Thyroid gland (tissue), 4 donors: ENCODE results near the gene C9orf50.

ENCODE experiments used
- POLR2A ChIP-seq, 2 donors: fragments of 450-650 bp; IDR thresholded peaks; one replicate each; pipeline ENCODE4 v1.6.1; 2017; ENCODE audit warnings: antibody characterized with exemption in 2 of 2, mild to moderate bottlenecking in 2 of 2, moderate library complexity in 1 of 2
- TF ChIP-seq, protein P1 (sequence below), 6 experiments: fragments of 200-600 bp in 3 of 6; fragments of 450-650 bp in 3 of 6; sonication (generic) in 3 of 6; IDR thresholded peaks; one replicate each; pipeline ENCODE4 v1.5.1; 2016 to 2019; ENCODE audit warnings: antibody characterized with exemption in 6 of 6, mild to moderate bottlenecking in 2 of 6, inconsistent platforms in 1 of 6, moderate library complexity in 1 of 6

DNA sequence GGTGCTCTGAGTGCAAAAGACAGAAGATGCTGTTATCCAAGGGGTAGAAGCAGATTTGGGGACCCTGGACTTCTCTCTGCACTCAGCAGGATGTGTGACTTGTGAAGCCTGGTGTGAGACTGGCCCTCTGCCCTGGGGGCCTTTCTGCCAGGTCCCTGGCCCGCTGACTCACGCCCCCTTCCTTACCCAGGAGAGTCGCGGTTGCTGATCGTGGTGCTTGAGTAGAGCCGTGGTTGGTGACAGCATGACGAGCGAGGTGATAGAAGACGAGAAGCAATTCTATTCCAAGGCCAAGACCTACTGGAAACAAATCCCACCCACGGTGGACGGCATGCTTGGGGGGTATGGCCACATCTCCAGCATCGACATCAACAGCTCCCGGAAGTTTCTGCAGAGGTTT lies 11.6 kb upstream of the C9orf50 start:
- no peak for TF ChIP-seq POLR2A (IDR thresholded peaks at IDR 0.05)
- TF ChIP-seq, protein P1, sequence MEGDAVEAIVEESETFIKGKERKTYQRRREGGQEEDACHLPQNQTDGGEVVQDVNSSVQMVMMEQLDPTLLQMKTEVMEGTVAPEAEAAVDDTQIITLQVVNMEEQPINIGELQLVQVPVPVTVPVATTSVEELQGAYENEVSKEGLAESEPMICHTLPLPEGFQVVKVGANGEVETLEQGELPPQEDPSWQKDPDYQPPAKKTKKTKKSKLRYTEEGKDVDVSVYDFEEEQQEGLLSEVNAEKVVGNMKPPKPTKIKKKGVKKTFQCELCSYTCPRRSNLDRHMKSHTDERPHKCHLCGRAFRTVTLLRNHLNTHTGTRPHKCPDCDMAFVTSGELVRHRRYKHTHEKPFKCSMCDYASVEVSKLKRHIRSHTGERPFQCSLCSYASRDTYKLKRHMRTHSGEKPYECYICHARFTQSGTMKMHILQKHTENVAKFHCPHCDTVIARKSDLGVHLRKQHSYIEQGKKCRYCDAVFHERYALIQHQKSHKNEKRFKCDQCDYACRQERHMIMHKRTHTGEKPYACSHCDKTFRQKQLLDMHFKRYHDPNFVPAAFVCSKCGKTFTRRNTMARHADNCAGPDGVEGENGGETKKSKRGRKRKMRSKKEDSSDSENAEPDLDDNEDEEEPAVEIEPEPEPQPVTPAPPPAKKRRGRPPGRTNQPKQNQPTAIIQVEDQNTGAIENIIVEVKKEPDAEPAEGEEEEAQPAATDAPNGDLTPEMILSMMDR (IDR thresholded peaks at IDR 0.05) = no peak
